HG02970 (cell line): Measurements from ENCODE around the gene PSMC4.
A peak's percentile ranks its signal among the peaks of the same experiment; 100 is the strongest.

Source experiments
- ATAC-seq: cut with Tn5 transposase; IDR thresholded peaks from one replicate; pipeline ENCODE4 v1.9.1; 2021; ENCODE audit warnings: mild to moderate bottlenecking, moderate library complexity, moderate number of reproducible peaks; ENCODE audit not compliant: unreplicated experiment, low FRiP score

PSMC4 gene

DNA sequence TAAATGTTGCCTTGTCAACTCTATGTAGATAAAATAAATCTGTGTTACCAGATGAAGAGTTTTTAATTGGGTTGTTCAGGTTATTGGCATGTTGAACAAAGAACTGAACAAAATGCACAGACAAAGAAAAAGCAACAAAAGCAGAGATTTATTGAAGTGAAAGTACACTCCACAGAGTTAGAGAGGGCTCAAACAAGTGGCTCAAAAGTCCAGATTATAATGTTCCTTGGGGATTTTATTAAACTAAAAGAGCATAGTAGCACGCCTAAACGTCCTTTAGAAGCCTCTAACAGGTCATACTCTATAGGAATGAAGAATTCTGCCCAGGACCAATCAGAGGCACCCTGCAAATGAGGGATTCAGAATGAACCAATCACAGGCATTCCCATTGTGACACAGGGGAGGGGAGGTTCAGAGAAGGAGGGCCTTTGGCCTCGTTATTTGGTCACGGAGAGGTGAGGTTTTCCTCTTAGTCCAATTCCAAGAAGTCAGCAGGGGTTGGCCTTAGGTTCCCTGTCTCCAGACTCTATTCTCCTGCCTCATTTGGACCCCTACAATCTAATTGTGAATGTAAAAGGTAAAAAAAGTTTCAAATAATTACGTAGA lies 12.8 kb downstream of the PSMC4 start:
- no peak for ATAC-seq

DNA sequence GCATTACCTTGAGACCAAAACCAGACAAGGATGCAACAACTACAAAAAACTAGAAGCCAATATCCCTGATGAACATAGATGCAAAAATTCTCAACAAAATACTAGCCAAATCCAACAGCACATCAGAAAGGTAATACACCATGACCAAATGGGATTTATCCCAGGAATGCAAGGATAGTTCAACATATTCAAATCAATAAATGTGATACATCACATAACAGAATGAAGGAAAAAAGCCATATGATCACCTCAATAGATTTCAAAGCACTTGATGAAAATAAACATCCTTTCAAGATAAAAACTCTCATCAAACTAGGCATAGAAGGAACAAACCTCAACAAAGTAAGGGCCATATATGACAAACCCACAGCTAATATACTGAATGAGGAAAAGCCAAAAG lies 15.7 kb downstream of the PSMC4 start:
- no peak for ATAC-seq

DNA sequence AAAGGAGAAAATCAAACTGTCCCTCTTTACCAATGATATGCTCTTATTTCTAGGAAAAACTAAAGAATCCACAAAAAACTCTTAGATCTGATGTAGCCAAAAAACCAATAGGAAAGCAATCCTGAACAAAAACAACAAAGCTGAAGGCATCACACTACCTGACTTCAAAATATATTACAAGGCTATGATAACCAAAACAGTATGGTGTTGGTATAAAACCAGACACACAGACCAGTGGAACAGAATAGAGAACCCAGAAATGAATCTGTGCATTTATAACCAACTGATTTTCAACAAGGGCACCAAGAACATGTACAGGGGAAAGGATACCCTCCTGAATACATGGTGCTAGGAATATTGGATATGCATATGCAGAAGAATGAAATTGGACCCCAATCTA lies 16.2 kb downstream of the PSMC4 start:
- ATAC-seq: no peak

DNA sequence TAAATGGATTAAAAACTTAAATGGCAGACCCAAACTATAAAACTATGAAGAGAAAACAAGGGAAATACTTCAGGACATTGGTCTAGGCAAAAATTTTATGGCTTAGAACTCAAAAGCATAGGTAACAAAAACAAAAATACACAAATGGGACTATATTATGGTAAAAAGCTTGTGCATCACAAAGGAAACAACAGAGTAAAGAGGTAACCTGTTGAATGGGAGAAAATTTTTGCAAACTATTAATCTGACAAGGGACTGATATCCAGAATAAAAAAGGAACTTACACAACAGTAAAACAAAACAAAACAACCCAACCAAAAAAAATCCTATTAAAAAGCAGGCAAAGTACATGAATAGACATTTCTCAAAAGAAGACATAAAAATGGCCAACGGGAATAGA lies 16.6 kb downstream of the PSMC4 start:
- ATAC-seq: no peak

DNA sequence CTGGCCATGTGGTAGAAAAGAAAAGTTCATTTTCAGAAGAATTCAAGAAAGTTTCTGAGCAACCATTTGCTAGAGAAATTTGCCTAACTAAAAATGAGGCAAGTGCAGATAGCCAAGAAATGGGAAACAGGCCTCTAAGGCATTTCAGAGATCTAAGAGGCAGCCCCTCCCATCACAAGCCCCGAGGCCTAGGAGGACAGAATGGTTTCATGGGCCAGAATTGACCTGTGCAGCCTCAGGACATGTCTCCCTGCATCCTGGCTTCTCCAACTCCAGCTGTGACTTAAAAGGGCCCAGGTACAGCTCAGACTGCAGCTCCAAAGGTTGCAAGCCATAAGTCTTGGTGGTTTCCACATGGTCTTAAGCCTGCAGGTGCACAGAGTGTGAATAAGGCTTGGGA lies 22.6 kb downstream of the PSMC4 start:
- ATAC-seq: no peak

DNA sequence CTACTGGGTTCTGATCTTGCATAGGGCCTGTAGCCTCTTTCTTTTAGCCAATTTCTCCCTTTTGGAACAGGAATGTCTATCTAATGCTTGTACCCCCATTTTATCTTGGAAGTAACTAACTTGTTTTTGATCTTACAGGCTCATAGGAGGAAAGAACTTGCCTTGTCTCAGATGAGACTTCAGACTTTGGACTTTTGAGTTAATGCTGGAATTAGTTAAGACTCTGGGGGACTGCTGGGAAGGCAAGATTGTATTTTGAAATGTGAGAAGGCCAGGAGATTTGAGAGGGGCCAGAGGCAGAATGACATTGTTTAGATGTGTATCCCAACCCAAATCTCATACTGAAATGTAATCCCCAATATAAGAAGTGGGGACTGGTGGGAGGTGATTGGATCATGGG lies 23.4 kb downstream of the PSMC4 start:
- ATAC-seq: no peak

DNA sequence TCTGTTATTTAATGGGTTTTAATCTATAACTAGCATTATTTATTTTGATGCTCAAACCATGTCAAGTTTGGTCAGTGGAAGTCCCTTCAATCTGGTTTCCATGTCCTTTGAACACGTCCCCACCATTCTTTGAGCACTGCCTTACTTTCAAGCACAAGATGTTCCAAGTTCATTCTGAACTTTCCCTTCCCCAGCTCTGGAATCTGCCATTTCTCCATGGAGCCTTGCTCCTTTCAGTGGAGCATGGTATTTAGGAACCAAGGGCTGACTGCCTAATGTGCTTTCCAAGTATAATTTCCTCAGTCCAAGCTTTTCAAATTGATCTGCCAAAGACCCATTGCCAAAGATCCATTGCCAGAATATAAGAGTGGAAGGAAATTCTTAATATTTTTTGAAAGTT lies 24.8 kb downstream of the PSMC4 start:
- ATAC-seq: no peak

DNA sequence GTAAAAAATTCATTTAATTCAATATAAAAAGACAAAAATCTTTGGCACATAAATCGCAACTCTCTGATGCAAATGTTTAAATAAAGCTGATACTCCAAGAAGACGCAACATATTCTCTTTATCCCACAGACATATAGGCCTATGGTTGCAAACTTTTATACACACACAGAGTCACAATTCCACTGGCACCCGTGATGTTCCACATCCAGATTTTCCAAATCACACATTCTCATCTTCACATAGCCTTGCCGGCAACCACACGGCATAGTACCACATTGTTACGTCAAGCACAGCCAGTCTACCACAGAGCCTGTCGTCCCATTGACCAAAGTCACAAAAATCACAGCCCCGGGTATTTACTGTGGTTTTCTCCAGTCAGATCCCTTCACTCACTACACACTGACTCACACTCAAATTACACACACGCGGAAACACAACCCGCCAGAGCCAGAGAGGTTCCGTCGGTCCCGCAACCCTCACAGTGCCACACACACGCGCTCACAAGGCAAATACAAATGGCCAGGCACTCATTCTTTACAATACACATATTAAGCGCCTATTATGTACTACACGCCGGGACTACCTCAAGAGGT lies 25.3 kb downstream of the PSMC4 start:
- peak; percentile 5 for ATAC-seq

DNA sequence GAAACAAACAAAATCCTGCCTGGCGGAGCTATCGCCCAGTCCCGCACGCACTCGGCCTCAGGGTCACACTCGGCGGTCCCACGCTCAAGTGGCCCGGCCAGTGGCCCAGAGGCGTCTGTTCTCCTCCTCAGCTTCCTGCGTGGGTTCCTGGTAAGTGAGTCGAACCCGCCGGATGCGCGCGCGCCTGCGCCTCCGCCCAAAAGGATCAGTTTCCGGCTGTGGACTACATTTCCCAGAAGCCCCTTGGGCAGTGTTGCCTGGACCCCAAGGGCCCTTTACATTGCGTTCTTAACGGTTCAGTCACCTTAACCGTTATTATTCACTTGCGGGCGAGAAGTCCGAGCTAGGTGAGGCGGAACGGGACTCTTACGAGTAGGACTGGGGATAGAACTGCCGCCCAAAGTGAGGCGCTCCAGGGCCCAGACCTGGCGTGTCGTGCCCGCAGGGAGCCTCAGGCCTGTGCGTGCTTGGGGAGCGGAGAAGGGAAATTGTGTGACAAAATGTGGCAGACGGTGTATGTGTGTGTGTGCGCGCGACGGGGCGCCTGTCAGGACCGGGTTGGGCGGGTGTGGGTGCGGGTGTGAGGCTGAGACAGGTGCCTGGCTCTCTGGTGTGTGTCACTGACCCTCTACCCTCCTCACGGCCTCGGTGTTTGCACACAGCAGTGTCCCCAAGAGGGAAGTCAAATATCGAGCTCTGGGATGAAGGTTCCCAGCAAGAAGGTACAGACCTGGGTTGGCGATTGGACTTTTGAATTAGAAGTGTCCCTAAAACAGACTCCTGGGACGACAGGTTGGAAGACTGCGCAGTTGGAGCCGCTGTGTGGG lies 26.1 kb downstream of the PSMC4 start, which contains the start of gene ZNF546:
TSS of gene ZNF546 (plus strand) at position 250 of the 827 bp plus-strand sequence. CDS start 1,267 bp downstream, outside the sequence.
- ATAC-seq: peak; percentile 77

DNA sequence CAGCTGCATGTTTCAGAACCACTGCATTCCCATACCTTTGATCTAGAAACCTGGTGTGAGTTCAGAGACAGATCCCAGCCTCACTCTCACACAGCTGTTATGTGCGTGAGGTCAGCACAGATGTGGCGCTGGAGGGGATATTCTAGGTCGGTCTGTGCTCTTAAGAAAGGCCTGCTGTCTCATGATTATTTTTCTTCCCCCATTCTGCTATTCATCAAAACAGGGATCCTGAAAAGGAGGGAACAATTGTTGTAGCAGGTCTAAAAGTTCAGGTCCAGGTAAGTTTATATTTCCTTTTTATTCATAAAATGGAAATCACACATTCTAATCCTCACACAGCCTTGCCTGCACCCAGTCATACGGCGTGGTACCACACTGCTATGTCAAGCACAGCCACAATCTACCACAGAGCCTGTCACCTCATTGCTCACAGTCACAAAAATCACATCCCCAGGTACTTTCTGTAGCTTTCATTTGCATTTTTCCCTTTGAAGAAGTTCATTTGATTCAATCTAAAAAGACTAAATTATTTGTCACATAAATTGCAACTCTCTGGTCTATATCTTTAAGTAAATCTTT lies 26.8 kb downstream of the PSMC4 start:
- peak; percentile 4 for ATAC-seq

DNA sequence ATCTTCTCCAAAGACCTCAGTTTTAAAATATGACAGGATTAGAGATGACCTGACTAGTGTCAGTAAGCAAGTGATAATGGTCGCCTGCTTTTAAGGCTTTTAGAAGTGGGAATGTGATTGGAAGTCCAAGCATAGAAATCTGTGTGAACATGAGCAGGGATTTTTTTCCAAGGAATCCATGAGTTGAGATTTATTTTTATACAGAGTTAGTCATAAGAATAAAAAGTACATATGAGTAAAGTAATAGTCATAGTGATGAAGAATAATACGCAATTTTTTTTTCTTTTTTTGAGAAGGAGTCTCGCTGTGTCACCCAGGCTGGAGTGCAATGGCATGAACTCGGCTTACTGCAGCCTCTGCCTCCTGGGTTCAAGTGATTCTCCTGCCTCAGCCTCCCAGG lies 27.5 kb downstream of the PSMC4 start:
- ATAC-seq: no peak

DNA sequence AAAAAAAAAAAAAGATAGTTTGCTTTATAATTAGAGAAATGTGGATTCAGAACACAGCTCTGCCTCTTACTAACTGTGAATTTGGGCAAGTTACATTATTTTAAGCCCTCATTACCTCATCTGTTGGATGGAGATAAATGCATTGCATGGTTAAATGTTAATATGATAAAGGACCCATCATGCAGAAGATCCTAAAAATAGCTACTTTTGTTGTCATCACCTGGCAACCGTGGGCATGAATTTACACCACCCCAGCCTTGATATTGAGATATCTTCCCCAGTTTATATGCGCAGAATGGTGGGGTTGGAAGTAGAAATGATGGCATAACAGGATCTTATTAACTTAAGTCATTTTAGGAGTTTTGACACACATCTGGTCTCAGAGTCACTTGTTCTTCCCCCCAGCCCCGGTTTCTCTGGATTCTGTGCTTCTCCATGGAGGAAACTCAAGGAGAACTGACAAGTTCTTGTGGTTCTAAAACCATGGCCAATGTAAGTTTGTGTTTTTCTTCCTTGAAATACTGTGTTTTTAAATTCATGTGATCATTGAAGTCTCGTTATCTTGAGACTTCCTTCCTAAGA lies 34.8 kb downstream of the PSMC4 start:
- no peak for ATAC-seq

DNA sequence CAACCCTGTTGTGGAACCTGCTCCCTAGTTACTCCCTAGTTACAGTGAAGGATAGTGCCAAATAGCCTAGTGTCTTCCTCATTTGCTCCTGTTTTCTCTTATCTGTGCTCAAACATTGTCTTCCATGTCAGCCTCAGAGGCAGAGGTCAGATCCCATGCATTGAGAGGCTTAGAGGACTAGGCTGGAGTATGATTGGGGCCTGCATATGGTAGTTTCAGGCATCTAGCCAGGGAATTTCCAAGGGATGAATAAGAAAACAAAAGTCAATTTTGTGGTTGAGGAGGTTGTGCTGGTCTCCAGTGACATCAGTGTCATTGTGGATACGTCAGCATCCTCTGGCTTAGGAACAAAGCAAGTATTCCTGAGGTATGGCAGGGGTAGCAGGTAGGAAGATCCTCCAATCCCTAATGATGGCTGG lies 35.3 kb downstream of the PSMC4 start:
- ATAC-seq: no peak

DNA sequence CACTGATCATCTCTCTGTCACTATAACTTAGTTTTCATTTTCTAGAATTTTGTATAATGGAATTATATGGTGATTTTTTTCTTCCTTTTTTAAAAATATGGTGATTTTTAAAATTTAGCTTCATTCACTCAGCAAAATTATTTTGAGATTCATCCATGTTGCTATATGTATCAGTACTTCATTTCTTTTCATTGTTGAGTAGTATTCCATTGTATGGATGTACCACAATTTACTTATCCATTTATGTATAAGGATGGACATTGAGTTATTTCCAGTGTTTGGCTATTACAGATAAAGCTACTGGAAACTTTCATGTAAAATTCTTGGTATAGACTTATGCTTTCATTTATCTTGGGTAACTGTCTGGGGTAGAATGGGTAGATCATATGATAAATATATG lies 38.7 kb downstream of the PSMC4 start:
- ATAC-seq: no peak

DNA sequence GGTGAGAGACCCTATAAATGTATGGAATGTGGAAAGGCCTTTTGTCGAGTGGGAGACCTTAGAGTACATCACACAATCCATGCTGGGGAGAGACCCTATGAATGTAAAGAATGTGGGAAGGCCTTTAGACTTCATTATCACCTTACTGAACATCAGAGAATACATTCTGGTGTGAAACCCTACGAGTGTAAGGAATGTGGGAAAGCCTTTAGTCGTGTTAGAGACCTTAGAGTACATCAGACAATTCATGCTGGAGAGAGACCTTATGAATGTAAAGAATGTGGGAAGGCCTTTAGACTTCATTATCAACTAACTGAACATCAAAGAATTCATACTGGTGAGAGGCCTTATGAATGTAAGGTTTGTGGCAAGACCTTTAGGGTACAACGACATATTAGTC lies 43.0 kb downstream of the PSMC4 start:
- no peak for ATAC-seq

DNA sequence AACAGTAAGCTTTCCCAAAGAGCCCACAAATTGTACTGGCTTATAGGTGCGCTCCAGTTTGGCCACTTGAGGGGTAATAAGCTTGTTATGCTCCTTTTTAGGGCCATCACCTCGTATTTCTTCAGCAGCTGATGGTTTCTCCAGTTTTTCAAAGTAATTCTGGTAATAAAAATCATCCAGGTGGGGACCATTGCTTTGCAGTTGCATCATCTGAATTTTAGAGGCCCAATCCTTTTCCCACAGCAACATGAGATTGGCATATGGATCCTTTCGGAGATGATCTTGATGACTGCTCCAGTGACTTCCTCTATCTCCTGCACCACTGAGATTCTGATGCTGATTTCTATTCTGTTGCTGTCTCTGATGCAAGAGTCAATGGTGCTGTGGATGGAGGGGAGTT lies 53.0 kb downstream of the PSMC4 start:
- ATAC-seq: no peak

DNA sequence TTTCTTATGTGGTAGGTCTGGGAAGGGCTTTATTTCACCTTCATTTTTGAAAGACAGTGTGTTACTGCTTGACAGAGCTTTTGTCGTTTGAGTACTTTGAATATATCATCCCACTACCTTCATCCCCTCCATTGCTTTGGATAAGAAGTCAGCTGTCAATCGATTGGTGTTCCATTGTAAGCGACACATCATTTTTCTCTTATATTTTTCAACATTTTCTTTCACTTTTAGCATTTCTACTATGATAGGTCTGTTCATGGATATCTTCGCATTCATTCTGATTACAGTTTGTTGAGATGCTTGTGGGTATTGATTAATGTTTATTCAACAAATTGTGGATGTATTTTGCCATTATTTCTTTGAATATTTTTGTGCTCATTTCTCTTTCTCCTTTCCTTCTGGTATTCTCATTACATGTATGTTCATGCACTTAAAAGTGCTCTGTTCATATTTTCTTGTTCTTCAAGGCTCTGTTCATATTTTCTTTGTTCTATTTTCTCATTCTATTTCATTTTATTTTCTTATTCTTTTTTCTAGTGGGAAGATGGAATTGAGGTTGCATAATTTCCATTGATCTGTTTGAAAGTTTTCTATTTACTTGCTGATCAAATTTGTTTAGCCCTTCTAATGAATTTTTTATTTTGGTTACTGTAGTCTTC lies 55.1 kb downstream of the PSMC4 start:
- no peak for ATAC-seq

DNA sequence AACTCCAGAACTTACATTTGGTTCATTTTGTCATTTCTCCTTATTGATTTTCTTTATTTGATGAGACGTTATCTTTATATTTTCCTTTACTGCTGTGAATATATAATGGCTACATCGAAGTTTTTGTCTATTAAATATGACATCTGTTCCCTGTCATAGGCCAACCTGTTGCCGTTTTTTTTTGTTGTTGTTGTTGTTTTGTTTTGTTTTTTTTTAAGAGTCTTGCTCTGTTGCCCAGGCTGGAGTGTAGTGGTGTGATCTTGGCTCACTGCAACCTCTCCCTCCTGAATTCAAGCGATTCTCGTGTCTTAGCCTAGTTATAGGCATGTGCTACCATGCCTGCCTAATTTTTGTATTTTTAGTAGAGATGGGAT lies 55.6 kb downstream of the PSMC4 start:
- ATAC-seq: no peak
